SK-N-MC (cell line): ENCODE data around the gene GHRH.

Experiments
- EZH2 ChIP-seq: fragments of 200-600 bp; sonication (generic); IDR thresholded peaks from one replicate; pipeline ENCODE4 v1.6.1; 2017; ENCODE audit warnings: antibody characterized with exemption
- POLR2AphosphoS5 ChIP-seq: IDR thresholded peaks from 2 replicates; pipeline ENCODE4 v1.6.1; 2012; ENCODE audit warnings: mild to moderate bottlenecking, low read depth, low read length, borderline replicate concordance

DNA sequence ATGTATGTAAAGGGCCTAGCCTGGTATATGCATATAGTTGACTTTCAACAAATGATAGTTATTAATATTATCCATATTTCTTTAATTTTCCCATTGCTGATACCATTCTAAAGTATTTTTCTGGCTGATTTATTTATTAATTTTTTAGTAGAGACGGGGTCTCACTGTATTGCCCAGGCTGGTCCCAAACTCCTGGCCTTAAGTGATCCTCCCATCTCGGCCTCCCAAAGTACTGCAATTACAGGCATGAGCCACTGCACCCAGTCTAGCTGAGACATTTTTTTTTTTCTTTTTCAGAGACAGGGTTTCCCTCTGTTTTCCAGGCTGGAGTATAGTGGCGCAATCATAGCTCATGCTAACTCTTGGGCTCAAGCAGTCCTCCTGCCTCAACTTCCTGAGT lies 52.4 kb downstream of the GHRH start:
- TF ChIP-seq POLR2AphosphoS5 (no peak), EZH2 (no peak)
